Thoracic aorta endothelial cell (primary cell): Measurements from ENCODE around the gene TSR2. TPM values are rescaled to one million over a fixed set of nuclear protein-coding genes. Genes with fewer than 3 reads are reported as not detected.

Source experiments
- total RNA-seq: library from RNA; depleted of rRNA; stranded (reverse); fragments of >200 nt; gene quantifications from 2 replicates; pipeline ENCODE4 v1.2.3, GENCODE V29; 2012

TSR2 gene, protein sequence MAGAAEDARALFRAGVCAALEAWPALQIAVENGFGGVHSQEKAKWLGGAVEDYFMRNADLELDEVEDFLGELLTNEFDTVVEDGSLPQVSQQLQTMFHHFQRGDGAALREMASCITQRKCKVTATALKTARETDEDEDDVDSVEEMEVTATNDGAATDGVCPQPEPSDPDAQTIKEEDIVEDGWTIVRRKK
- 14.3 and 15.8 TPM in 2 replicates for total RNA-seq

DNA sequence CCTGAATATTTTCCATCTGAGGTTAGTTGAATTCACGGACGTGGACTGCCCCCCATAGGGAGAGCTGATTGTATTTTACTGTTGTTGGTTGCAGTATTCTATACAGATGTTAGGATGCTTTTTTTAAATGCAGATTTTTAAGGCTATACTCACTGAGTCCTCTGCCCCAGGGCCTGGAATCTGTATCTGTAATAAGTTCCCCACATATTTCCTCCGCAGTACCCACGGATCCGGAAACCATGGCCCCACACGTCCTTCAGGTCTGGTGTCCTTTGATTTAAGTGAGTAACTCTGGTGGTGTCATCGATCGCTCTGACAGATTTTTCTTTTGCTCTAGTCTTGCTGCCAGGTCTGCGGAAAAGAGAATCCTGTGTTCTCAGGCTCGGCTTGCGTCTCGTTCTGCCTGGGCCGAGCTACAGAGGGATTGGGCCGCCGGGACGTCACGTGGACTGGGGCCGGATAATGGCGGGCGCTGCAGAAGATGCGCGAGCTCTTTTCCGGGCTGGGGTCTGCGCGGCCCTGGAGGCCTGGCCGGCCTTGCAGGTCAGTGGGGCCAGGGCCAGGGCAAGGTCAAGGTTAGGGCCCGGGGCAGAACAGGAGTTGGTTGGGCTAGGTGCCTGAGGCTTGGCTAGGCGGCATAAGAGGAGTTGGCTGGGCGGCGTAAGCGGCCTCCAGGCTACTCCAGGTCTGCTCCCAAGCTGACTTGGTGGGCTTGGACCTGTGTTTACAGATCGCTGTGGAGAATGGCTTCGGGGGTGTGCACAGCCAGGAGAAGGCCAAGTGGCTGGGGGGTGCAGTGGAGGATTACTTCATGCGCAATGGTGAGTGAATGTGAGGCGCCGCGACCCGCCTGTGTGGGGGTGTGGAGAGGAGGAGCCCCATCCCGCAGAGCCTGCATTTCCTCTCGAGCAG is at the start of gene TSR2:
TSR2 (plus strand) TSS at position 445 of the 912 bp plus-strand sequence; CDS start at position 463, 18 bp downstream.

Other genes starting within 250 kb of the TSR2 start
- gene WNK3, start 82.4 kb upstream of the TSR2 start, total RNA-seq = 1.2 and 1.3 TPM in 2 replicates
- gene FGD1, start 55.8 kb downstream of the TSR2 start, total RNA-seq = 6.9 and 8.3 TPM in 2 replicates
- 67.7 and 74.5 TPM in 2 replicates for gene GNL3L, start 89.8 kb downstream of the TSR2 start, total RNA-seq